AG20443 (cell line): ENCODE measurements around the gene LMBRD2.

Source experiments
- DNase-seq: peaks from one replicate; pipeline ENCODE4 v3.0.0; 2012; ENCODE audit warnings: low spot score, mixed read lengths

LMBRD2 gene

GRCh38 chr5:36108758-36109460 is 42.8 kb downstream of the LMBRD2 start:
- DNase-seq: no peak

GRCh38 chr5:36105819-36106218 is 45.9 kb downstream of the LMBRD2 start:
- DNase-seq: no peak

GRCh38 chr5:36099748-36100147 is 51.9 kb downstream of the LMBRD2 start:
- DNase-seq: no peak

GRCh38 chr5:36096486-36096885 is 55.2 kb downstream of the LMBRD2 start:
- DNase-seq: no peak

GRCh38 chr5:36089989-36090388 is 61.7 kb downstream of the LMBRD2 start:
- peak; percentile 35 for DNase-seq

- DNase-seq: peak; percentile 72
These were observed 72.4 kb downstream of the LMBRD2 start for GRCh38 chr5:36079200-36079781.

GRCh38 chr5:36078430-36078829 is 73.3 kb downstream of the LMBRD2 start:
- no peak for DNase-seq

GRCh38 chr5:36073595-36074216 is 78.0 kb downstream of the LMBRD2 start:
- DNase-seq: no peak

GRCh38 chr5:36070687-36071571 is 80.8 kb downstream of the LMBRD2 start:
- no peak for DNase-seq

- DNase-seq: no peak
These were observed 82.9 kb downstream of the LMBRD2 start for GRCh38 chr5:36068751-36069281.

- DNase-seq: no peak
These were observed 85.0 kb downstream of the LMBRD2 start, which contains the start of gene UGT3A2 for GRCh38 chr5:36066540-36067210. UGT3A2 (minus strand) TSS chr5:36066882; CDS start chr5:36066789, 93 bp downstream.

- no peak for DNase-seq
These were observed 85.6 kb downstream of the LMBRD2 start for GRCh38 chr5:36066001-36066539.

GRCh38 chr5:36060420-36060887 is 91.2 kb downstream of the LMBRD2 start:
- peak; percentile 49 for DNase-seq

GRCh38 chr5:36059571-36060419 is 91.9 kb downstream of the LMBRD2 start:
- DNase-seq: no peak

- DNase-seq: no peak
These were observed 92.9 kb downstream of the LMBRD2 start for GRCh38 chr5:36058776-36059175.

GRCh38 chr5:36057386-36057785 is 94.3 kb downstream of the LMBRD2 start:
- DNase-seq: no peak

- no peak for DNase-seq
These were observed 95.3 kb downstream of the LMBRD2 start for GRCh38 chr5:36056422-36056821.

GRCh38 chr5:36055984-36056383 is 95.7 kb downstream of the LMBRD2 start:
- no peak for DNase-seq

GRCh38 chr5:36054647-36055046 is 97.0 kb downstream of the LMBRD2 start:
- no peak for DNase-seq

GRCh38 chr5:36052538-36052937 is 99.1 kb downstream of the LMBRD2 start:
- no peak for DNase-seq
